NCI-H524 treated with DMSO at 0.1 percent for 48 hours (cell line): Measurements from ENCODE around the gene PAPPA.

Experiments
- DNase-seq: peaks from one replicate; lab custom pipeline; 2025; lab: John Stamatoyannopoulos, UW

PAPPA gene

GRCh38 chr9:116276651-116277121 is 123.1 kb downstream of the PAPPA start:
- no peak for DNase-seq

GRCh38 chr9:116278326-116278725 is 124.7 kb downstream of the PAPPA start:
- no peak for DNase-seq

DNA sequence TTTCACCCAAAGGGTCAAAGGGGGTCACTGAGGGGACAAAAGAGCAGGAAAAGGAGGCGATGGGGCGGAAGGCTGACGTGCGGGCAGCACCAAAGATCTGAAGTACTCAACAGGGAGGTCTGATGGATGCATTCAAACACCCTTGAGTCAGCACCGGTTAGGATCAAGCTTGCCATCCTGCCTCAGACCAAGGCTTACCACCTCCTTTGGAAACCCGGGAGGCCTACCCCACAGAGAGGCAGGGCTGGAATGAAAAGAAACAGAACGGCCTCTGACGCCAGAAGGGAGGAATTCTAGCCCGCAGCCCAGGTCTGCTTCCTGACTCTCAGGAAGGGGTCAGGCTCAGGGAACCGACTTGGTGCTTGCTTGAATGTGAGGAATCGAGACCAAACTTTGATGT is 125.6 kb downstream of the PAPPA start:
- no peak for DNase-seq

GRCh38 chr9:116280529-116280928 is 126.9 kb downstream of the PAPPA start:
- DNase-seq = no peak

DNA sequence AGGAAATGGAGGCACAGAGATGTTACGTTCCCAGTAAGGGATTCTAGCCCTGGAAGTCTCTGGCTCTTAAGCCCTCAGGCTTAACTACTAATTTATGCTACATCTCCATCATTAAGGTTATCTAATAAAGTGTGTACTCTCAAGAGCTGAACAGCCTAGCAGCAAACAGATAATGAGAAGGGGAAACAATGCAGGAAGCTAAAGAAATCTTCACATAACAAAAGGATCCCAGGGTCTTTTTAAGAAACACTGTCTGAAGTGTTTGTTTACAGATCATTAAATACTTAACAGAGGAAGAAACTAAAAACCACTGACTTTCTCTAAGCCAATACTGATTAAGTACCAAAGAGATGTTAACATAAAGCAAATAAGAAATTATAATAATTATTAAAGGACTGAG is 129.0 kb downstream of the PAPPA start:
- no peak for DNase-seq

DNA sequence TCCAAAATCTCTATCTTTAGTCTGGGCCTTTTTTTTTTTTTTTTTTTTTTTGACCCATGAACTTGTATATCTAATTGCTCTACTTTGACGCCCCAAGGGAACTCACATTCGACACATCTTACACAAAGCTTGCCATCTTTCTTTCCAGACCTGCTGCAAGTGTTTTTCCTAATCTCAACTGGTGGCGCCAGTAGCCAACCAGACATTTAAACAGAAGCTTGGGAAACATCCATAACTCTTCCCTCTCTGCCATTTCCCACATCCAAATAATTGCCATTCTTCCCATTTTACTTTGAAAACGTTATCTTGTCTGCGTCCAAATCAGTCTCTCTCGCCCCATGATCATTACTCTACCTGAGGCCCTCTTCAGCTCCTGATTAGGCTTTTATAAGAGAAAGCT is 130.9 kb downstream of the PAPPA start:
- no peak for DNase-seq

- no peak for DNase-seq
Observed at GRCh38 chr9:116285320-116285719, 131.7 kb downstream of the PAPPA start.

DNA sequence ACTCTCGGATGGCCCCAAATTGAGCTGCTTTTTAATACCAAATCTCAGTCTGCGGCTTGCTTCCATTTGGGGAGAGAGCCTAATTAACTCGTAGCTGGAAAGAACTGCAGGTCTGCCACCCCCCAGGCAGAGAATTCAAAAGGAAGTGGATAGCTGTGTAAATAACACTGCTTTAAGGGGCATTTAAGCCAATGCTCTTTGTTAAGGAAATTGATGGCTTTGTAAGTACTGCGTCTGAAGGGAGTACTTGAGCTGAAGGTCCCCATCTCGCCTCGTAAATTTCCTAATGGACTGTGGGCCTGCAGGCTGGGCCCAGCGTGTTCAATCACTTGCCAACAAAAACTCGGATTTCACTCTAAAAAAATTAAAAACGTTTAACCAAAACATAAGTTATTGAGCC is 132.7 kb downstream of the PAPPA start:
- DNase-seq = no peak

GRCh38 chr9:116287721-116288120 is 134.1 kb downstream of the PAPPA start:
- DNase-seq = no peak

- no peak for DNase-seq
Observed at GRCh38 chr9:116288658-116289057, 135.1 kb downstream of the PAPPA start.

DNA sequence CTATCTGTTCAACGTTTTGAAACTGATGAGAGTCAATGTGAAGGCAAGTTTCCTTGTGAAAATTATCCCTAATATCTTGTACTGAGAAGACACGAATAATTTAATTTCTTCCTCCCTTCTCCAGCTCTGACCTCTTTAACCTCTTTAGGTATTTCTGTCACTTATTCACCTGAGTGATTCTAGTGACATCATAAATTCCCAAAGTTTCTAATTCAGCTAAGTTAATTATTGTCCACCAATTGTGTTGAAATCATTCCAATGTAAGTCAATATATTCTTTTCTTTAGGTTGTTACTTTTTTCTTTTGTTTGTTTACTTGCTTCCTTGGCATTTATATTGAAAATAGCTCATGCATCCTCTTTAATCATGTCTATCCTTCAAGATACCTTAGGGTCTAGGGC is 143.8 kb downstream of the PAPPA start:
- no peak for DNase-seq

DNA sequence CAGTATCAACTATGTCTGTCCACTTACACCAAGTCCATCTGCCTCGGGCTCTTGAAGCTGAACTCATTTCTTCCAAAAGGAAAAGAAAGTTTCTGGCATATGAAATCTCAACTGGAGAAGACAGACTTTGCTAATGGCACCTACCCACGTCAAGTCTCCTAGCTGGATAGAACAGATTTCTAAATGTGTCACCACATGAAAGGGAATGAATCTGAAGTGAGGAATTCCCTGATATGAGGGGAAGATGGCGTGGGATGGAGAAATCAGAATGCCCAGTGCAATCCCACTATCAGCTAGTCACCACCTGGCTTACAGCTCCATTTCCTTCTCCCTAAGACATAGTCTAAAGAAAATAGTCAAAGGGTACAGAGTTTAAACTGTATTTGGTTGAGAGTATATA is 144.7 kb downstream of the PAPPA start:
- DNase-seq = no peak

DNA sequence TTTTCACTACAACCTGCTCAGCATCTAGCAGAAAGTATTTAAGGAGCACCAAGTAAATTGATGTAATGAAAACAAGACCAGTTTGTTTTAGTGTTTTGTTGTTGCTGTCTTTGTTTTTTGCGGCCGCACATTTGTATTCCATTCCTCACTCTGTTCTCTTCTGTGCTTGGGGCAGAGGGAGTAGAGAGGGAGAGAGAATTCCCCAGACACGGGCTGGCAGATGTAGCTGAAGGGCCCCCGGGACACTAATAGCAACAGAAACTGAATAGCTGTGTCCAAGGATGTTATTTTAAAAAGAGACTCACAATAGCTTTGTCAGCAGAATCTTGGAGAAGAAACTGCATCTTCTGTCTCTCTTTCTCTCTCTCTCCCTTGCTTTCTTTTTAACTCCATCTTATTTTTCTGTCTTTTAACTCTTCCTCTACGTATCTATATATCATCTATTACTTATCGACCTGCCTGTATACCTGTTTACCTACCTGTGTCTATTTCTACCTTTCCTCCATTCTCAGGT is 145.3 kb downstream of the PAPPA start:
- DNase-seq = no peak

DNA sequence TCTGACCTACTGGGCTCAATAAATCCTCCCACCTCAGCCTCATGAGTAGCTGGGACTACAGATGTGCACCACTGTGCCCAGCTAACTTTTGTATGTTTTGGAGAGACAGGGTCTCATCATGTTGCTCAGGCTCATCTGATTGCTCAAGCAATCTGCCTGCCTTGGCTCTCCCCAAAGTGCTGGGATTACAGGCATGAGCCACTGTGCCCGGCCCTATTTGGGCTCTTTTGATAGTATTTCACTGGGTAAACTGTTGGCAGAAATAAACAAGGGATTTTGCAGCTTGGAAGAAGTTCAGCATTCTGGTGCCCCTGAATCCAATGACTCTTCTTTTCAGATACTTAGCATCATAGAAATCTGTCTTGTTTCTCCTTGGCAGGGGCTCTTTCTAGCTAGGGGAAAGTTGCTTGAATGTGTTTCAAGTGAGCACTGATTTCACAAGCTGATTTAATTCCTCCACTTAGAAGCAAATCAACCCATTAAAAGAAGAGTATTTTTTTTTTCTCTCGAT is 146.8 kb downstream of the PAPPA start:
- DNase-seq = no peak

DNA sequence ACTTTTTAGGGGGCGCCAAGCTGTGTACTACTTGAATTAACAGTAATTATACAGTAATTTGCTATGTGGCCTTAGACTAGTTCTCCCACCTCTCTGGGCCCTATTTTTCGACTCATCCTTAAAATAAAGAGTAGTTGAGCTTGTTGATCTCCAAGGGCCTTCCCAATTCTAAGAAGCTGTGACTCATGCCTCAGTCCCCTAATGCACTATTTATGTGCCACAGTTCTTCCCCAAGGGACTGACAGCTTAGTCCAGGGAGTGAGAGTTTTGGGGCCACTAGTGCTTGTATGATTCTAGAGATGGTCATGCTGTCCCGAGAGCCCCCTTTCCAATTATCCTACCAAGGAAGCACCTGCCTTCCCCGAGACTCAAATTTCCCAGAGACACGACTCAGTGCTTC is 149.7 kb downstream of the PAPPA start:
- no peak for DNase-seq

- DNase-seq = no peak
Observed at GRCh38 chr9:116303886-116304538, 150.4 kb downstream of the PAPPA start.

- DNase-seq = no peak
Observed at GRCh38 chr9:116304761-116305160, 151.2 kb downstream of the PAPPA start.

DNA sequence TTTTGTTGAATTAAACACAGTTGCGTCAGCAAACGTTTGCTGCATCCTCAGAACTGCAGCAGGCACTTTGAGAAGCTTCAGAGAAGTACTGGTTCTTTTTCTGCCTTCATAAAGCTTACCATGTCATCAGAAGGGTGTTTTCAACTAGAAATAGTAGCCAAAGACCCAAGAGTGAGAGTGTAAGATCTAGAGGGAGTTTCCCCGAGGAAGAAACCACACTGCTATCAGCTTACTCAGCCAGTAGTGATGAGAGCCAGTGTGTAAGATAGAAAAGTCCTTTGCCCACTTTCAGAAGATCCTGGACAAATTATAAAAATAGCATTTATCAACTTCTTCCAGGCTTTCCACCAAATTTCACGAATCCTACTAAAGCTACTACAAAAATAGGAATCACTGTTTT is 154.5 kb downstream of the PAPPA start:
- no peak for DNase-seq

DNA sequence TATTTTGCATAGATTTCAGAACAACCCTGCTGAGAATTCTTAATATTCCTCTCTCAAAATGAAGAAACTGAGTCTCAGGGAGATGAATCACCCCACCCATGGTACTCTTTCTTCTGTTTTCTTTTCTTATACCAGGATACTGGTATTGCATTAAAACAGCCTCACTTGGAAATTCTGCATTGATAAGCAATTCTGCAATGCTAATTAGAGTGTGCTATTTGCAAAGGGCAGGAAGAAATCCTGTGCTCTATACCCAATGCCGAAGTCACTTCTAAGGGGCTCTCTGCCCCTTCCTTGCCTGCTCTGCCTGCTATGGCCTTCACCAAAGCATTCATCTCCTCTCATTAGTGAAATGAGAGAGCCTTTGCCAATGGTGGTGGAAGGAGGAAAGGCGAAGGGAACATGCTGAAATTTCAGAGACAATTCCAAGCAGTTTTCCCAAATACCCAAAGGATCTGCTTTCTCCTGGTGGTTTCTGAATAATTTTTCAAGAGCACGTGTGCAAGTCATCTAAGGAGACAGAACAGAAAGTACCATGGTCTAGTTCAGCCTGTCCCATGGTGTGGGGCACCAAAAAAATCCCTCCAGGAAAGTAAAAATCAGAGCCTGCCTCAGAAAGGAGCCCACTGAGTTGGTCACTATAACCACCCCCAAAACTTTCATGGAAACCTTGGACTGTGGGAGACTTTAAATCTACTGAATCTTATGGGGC is 156.5 kb downstream of the PAPPA start:
- DNase-seq = no peak

GRCh38 chr9:116312221-116312620 is 158.6 kb downstream of the PAPPA start:
- DNase-seq = no peak

GRCh38 chr9:116313638-116314037 is 160.0 kb downstream of the PAPPA start:
- no peak for DNase-seq

DNA sequence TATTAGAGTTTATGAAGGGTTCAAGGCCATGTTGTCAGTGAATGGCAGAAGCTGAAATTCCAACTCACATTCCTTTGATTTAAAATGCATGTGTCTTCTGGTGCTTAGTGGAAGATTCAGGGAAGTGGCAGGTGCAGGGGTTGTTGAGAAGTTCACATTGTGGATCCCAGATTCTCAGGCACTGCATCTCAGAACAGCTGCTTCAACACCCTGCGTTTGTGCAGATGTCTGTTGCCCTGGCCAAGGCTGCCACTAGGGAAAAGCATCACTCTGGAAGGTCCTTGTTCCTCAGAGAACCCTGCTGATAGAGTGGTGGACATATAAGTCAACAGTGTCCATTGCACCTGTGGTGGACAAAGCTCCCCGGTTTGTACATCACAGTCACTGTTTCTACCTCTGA is 162.7 kb downstream of the PAPPA start:
- no peak for DNase-seq

DNA sequence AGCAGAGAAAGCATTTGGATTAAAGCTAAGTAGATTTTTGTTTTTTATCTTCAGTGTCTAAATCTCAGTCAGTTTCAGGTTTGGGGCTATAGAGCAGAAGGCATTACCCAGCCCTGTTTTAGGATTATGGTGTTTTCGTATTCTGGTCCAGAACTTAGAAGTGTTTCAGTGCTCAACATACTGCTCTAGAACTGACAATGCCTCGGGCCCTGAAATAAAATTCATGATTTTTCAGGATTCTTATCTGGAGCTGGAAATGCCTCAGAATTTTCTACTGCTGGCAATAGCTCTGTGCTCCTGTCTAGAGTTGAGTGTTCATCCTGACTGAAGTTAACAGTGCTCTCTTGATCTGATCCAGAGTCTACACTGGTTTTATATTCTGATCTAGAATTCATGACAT is 163.9 kb downstream of the PAPPA start:
- DNase-seq = no peak
